OCI-LY3 (cell line): ENCODE data around the gene RARRES1.

Experiments
- CTCF ChIP-seq: fragments of 200-600, 300-600 bp; sonication (generic); IDR thresholded peaks from 2 replicates; pipeline ENCODE4 v1.5.1; 2014; ENCODE audit warnings: antibody characterized with exemption, low read length, low read depth
- EZH2phosphoT487 ChIP-seq: fragments of 200-600 bp; shearing (Covaris generic); IDR thresholded peaks from 2 replicates; pipeline ENCODE4 v1.6.1; 2018; ENCODE audit warnings: antibody characterized with exemption, mixed run types, low read depth

- TF ChIP-seq CTCF, result no peak
- TF ChIP-seq EZH2phosphoT487, result no peak
These were observed 63.8 kb downstream of the RARRES1 start for GRCh38 chr3:158668506-158668905.
